Neural progenitor cell (in vitro differentiated cells): ENCODE measurements around the gene LPAR6. TPM values are rescaled to one million over a fixed set of nuclear protein-coding genes. Genes with fewer than 3 reads are reported as not detected.

Experiments used
- DNase-seq: peaks from one replicate; pipeline ENCODE4 v3.0.0-alpha.2; 2016; ENCODE audit warnings: low spot score
- H2AFZ ChIP-seq: fragments of 200-600 bp; sonication (generic); replicated peaks from 2 replicates; pipeline ENCODE4 v1.6.1; 2016; ENCODE audit warnings: antibody characterized with exemption
- H3F3A ChIP-seq: fragments of 200-600 bp; sonication (generic); 2 replicates; pipeline ENCODE4 v1.6.1; 2016; ENCODE audit warnings: antibody characterized with exemption, low read depth
- H3K27ac ChIP-seq: fragments of 200-600 bp; sonication (generic); 2 replicates; pipeline ENCODE4 v1.5.1; 2016; ENCODE audit warnings: mild to moderate bottlenecking
- H3K27me3 ChIP-seq: fragments of 200-600 bp; sonication (generic); 2 replicates; pipeline ENCODE4 v1.6.1; 2016; ENCODE audit warnings: mild to moderate bottlenecking, moderate library complexity
- H3K36me3 ChIP-seq: fragments of 200-600 bp; sonication (generic); 2 replicates; pipeline ENCODE4 v1.5.1; 2016
- H3K4me1 ChIP-seq: fragments of 200-600 bp; sonication (generic); 2 replicates; pipeline ENCODE4 v1.6.1; 2016; ENCODE audit warnings: mixed run types
- H3K4me2 ChIP-seq: fragments of 200-600 bp; sonication (generic); 2 replicates; pipeline ENCODE4 v1.6.1; 2016
- H3K4me3 ChIP-seq: fragments of 200-600 bp; sonication (generic); 2 replicates; pipeline ENCODE4 v1.5.1; 2016
- H3K79me2 ChIP-seq: fragments of 200-600 bp; sonication (generic); 2 replicates; pipeline ENCODE4 v1.6.1; 2016; ENCODE audit warnings: low read depth
- H3K9ac ChIP-seq: fragments of 200-600 bp; sonication (generic); 2 replicates; pipeline ENCODE4 v1.6.1; 2016
- H3K9me3 ChIP-seq: fragments of 200-600 bp; sonication (generic); 2 replicates; pipeline ENCODE4 v1.5.1; 2016; ENCODE audit warnings: low read depth
- H4K20me1 ChIP-seq: fragments of 200-600 bp; sonication (generic); 2 replicates; pipeline ENCODE4 v1.6.1; 2016; ENCODE audit warnings: low read depth
- H3K27ac Mint-ChIP-seq: 3 replicates; pipeline ENCODE4 v1.8.0; 2021; ENCODE audit warnings: mixed read lengths
- H3K27me3 Mint-ChIP-seq: 2 replicates; pipeline ENCODE4 v1.8.0; 2022; ENCODE audit warnings: low read depth, mild to moderate bottlenecking, inconsistent platforms, moderate library complexity, mixed read lengths; ENCODE audit not compliant: insufficient read depth
- H3K36me3 Mint-ChIP-seq: 3 replicates; pipeline ENCODE4 v1.8.0; 2021; ENCODE audit warnings: mixed read lengths
- H3K4me1 Mint-ChIP-seq: 3 replicates; pipeline ENCODE4 v1.8.0; 2021; ENCODE audit warnings: mixed read lengths
- H3K4me3 Mint-ChIP-seq: 3 replicates; pipeline ENCODE4 v1.8.0; 2021; ENCODE audit warnings: mild to moderate bottlenecking, moderate library complexity, mixed read lengths
- H3K9me3 Mint-ChIP-seq: 3 replicates; pipeline ENCODE4 v1.8.0; 2020; ENCODE audit warnings: mixed read lengths
- CTCF ChIP-seq: fragments of 200-600 bp; sonication (generic); IDR thresholded peaks from 2 replicates; pipeline ENCODE4 v1.5.1; 2017; ENCODE audit warnings: antibody characterized with exemption, mild to moderate bottlenecking
- EZH2 ChIP-seq: fragments of 200-600 bp; sonication (generic); IDR thresholded peaks from 2 replicates; pipeline ENCODE4 v1.6.1; 2017; ENCODE audit warnings: antibody characterized with exemption, mild to moderate bottlenecking, moderate library complexity
- EZH2phosphoT487 ChIP-seq: fragments of 200-600 bp; sonication (generic); IDR thresholded peaks from 2 replicates; pipeline ENCODE4 v1.6.1; 2017; ENCODE audit warnings: antibody characterized with exemption
- total RNA-seq: library from RNA; depleted of rRNA; stranded (reverse); fragments of >200 nt; gene quantifications from 2 replicates; pipeline ENCODE4 v1.2.3, GENCODE V29; 2015; ENCODE audit warnings: low replicate concordance

LPAR6 gene
- total RNA-seq, 1 donor from 2014 or later: 4.6 TPM

GRCh38 chr13:48449656-48450055 lies 36.7 kb upstream of the LPAR6 start:
- H3K27ac Mint-ChIP-seq: no peak overlapping the region
- H3K79me2 ChIP-seq: peaks cover 3% of the 10 kb centered on the region

DNA sequence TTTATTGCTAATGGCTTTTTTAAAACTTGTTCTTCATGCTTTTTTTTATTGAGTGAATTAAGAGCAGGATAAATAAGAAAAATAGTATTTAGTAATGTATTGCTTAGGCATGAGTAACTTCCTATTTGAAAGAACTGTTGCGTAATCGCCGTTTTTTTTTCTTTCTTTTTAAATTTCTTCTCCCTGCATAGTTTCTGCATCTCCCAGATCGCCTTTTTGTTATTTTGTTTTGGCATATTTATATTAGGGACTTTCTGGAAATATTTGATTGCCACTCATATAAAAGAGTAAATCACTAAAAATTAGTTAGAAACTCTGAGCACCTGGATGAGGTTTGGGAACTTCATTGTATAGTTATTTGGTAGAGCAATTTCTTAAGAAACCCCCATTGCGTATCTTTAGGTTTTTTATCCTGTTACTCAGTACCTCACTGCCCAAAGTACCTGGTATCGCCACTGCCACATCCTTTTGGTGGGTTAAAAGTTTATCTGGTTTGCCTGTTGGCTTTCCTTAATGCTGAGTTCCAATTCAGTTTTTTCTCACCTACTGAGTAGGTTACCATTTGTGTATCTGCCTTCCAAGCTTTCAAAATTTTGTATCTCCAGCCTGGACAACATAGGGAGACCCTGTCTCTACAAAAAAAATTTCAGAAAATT lies 36.2 kb upstream of the LPAR6 start:
- no peaks in the 10 kb centered on the region for H3K36me3 ChIP-seq
- no peak overlapping the region for H2AFZ ChIP-seq
- DNase-seq: no peak
- H3K4me1 Mint-ChIP-seq: no peaks in the 10 kb centered on the region
- no peak overlapping the region for H3K27ac Mint-ChIP-seq
- no peak overlapping the region for H3K9ac ChIP-seq
- no peaks in the 10 kb centered on the region for H3K27me3 ChIP-seq
- no peak for TF ChIP-seq EZH2
- no peak for TF ChIP-seq EZH2phosphoT487
- no peak for TF ChIP-seq CTCF
- no peak overlapping the region for H3K27ac ChIP-seq
- H3K27me3 Mint-ChIP-seq: no peaks in the 10 kb centered on the region
- peaks cover 3% of the 10 kb centered on the region for H3K79me2 ChIP-seq
- H4K20me1 ChIP-seq: no peaks in the 10 kb centered on the region
- H3K9me3 Mint-ChIP-seq: peaks cover 12% of the 10 kb centered on the region
- no peak overlapping the region for H3K4me3 ChIP-seq
- no peaks in the 10 kb centered on the region for H3F3A ChIP-seq
- peaks cover 4% of the 10 kb centered on the region for H3K36me3 Mint-ChIP-seq
- no peak overlapping the region for H3K4me2 ChIP-seq
- H3K9me3 ChIP-seq: peaks cover 7% of the 10 kb centered on the region
- H3K4me1 ChIP-seq: no peaks in the 10 kb centered on the region
- no peak overlapping the region for H3K4me3 Mint-ChIP-seq

More at GRCh38 chr13:48449656-48450055, 36.7 kb upstream of the LPAR6 start:
- Histone ChIP-seq H3K36me3 (no peaks in the 10 kb centered on the region), H4K20me1 (no peaks in the 10 kb centered on the region), H3K4me3 (no peak overlapping the region), H3K27ac (no peak overlapping the region), H3K9me3 (peaks cover 7% of the 10 kb centered on the region), H3K9ac (no peak overlapping the region), H3F3A (no peaks in the 10 kb centered on the region), H2AFZ (no peak overlapping the region), H3K4me2 (no peak overlapping the region), H3K4me1 (no peaks in the 10 kb centered on the region), H3K27me3 (no peaks in the 10 kb centered on the region)
- DNase-seq: no peak
- Mint-ChIP-seq H3K27me3 (no peaks in the 10 kb centered on the region), H3K4me3 (no peak overlapping the region), H3K36me3 (peaks cover 4% of the 10 kb centered on the region), H3K9me3 (peaks cover 12% of the 10 kb centered on the region), H3K4me1 (no peaks in the 10 kb centered on the region)
- TF ChIP-seq EZH2 (no peak), CTCF (no peak), EZH2phosphoT487 (no peak)

DNA sequence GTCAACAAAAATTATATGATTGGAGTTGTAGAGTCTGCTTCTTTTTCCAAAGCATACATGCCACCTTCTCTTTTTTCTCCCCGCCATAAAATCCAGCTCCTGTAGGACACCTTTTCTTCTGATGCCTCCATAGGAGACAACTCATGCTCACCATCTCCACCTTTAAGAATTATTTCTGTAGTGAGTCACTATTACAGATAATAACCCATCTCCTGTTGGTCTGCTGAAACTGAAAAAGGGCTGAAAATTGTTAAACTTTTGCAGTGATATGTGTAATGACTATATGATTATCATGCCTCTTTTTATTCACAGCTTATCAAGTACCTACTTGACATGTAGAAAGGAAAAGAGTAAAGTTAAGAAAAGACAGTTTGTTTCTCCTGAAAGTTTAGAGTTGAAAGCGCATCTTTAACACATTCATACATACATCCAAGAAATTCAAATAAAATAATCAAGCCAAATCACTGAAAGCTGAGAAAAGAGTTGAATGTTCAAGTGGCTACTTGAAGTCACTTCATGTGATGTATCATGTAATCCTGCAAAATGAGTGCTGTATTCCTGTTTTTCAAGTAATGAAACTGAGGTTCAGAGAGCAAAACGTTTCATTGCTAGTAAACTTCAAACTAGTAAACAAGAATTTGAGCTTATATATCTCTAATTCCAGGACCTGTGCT lies 35.5 kb upstream of the LPAR6 start:
- no peaks in the 10 kb centered on the region for H3K4me1 Mint-ChIP-seq
- TF ChIP-seq EZH2phosphoT487: no peak
- no peak for TF ChIP-seq CTCF
- TF ChIP-seq EZH2: no peak
- Histone ChIP-seq H3K27ac (no peak overlapping the region), H3K4me2 (no peak overlapping the region), H3K9me3 (peaks cover 7% of the 10 kb centered on the region), H3K9ac (no peak overlapping the region), H4K20me1 (no peaks in the 10 kb centered on the region), H3K36me3 (no peaks in the 10 kb centered on the region), H2AFZ (no peak overlapping the region), H3K4me3 (no peak overlapping the region), H3K27me3 (no peaks in the 10 kb centered on the region), H3K4me1 (no peaks in the 10 kb centered on the region), H3F3A (no peaks in the 10 kb centered on the region), H3K79me2 (peaks cover 3% of the 10 kb centered on the region)
- no peak overlapping the region for H3K4me3 Mint-ChIP-seq
- H3K36me3 Mint-ChIP-seq: peaks cover 4% of the 10 kb centered on the region
- H3K9me3 Mint-ChIP-seq: peaks cover 12% of the 10 kb centered on the region
- H3K27ac Mint-ChIP-seq: no peak overlapping the region
- H3K27me3 Mint-ChIP-seq: no peaks in the 10 kb centered on the region
- no peak for DNase-seq
